A549 (cell line): ENCODE results near the gene MED9. TPM values are rescaled to one million over a fixed set of nuclear protein-coding genes. Genes with fewer than 3 reads are reported as not detected.

Experiments
- ATAC-seq, 2 experiments: fragments of 200-7000 bp in 1 of 2; fragments of >200 bp in 1 of 2; cut with Nextera tagmentation in 1 of 2; cut with Tn5 transposase in 1 of 2; 3 replicates each; pipeline versions ENCODE4 v1.8.0 to v1.9.1; 2018 to 2020; ENCODE audit warnings: mild to moderate bottlenecking in 1 of 2, moderate library complexity in 1 of 2
- CTCF ChIA-PET: fragments of 300-600 bp; sonication (Branson Sonifier 250); formaldehyde crosslinking; extraction: SDS; loops from one replicate; lab custom pipeline; 2021; ENCODE audit warnings: antibody characterized with exemption, inconsistent platforms; lab: Yijun Ruan, JAX
- POLR2A ChIA-PET: fragments of 350-600 bp; formaldehyde crosslinking; extraction: SDS; loops from one replicate; lab custom pipeline; 2021; ENCODE audit warnings: antibody characterized with exemption, inconsistent platforms; lab: Yijun Ruan, JAX
- DNase-seq, 2 experiments: peaks; one replicate each; pipeline versions ENCODE4 v3.0.0 to v3.0.0-alpha.2; 2011 to 2016; ENCODE audit warnings: low read depth in 1 of 2, low spot score in 1 of 2
- FAIRE-seq: peaks from 2 replicates; lab custom pipeline; 2011; peaks lifted over from hg19 to GRCh38; lab: Jason Lieb, UNC
- H3K27ac ChIP-seq, 2 experiments: fragments of >200 bp; sonication (Bioruptor Twin); formaldehyde crosslinking; 3 replicates each; pipeline ENCODE4 v1.5.1; 2016 to 2017
- H3K4me1 ChIP-seq: fragments of >200 bp; sonication (Bioruptor Twin); formaldehyde crosslinking; 3 replicates; pipeline ENCODE4 v1.6.1; 2016
- H3K4me2 ChIP-seq: fragments of >200 bp; sonication (Bioruptor Twin); formaldehyde crosslinking; 3 replicates; pipeline ENCODE4 v1.6.1; 2016
- H3K4me3 ChIP-seq: fragments of >200 bp; sonication (Bioruptor Twin); formaldehyde crosslinking; 3 replicates; pipeline ENCODE4 v1.5.1; 2016
- H3K9me3 ChIP-seq: fragments of >200 bp; sonication (Bioruptor Twin); formaldehyde crosslinking; 3 replicates; pipeline ENCODE4 v1.6.1; 2016
- CBX2 ChIP-seq: fragments of 200-600 bp; sonication (generic); IDR thresholded peaks from 2 replicates; pipeline ENCODE4 v1.6.1; 2016; ENCODE audit warnings: low read depth, mild to moderate bottlenecking, borderline replicate concordance
- CBX8 ChIP-seq: fragments of 200-600 bp; sonication (generic); IDR thresholded peaks from 2 replicates; pipeline ENCODE4 v1.6.1; 2016
- CEBPB ChIP-seq, 2 experiments: fragments of >200 bp in 1 of 2; sonication (Bioruptor Twin) in 1 of 2; formaldehyde crosslinking in 1 of 2; IDR thresholded peaks; 2 replicates each; pipeline ENCODE4 v1.6.1; 2012 to 2016
- CHD4 ChIP-seq: fragments of 200-600 bp; sonication (generic); IDR thresholded peaks from 2 replicates; pipeline ENCODE4 v1.6.1; 2016; ENCODE audit warnings: antibody characterized with exemption, mild to moderate bottlenecking, borderline replicate concordance
- EP300 ChIP-seq, 2 experiments: fragments of >200 bp; sonication (Bioruptor Twin); formaldehyde crosslinking; IDR thresholded peaks; 2 replicates in 1 of 2; 3 replicates in 1 of 2; pipeline ENCODE4 v1.6.1; 2016 to 2017
- ESRRA ChIP-seq: fragments of 150-350 bp; IDR thresholded peaks from 2 replicates; pipeline ENCODE4 v1.6.1; 2014; ENCODE audit warnings: mild to moderate bottlenecking, low read length, borderline replicate concordance
- FOSB ChIP-seq: fragments of 250-450 bp; sonication (Bioruptor Pico); IDR thresholded peaks from 2 replicates; pipeline ENCODE4 v1.5.0; 2020; ENCODE audit warnings: mild to moderate bottlenecking, moderate library complexity
- HOXA7 ChIP-seq: fragments of 250-450 bp; sonication (Bioruptor Pico); IDR thresholded peaks from 2 replicates; pipeline ENCODE4 v1.5.0; 2020; ENCODE audit warnings: mild to moderate bottlenecking, moderate library complexity
- HOXB5 ChIP-seq: fragments of 250-450 bp; sonication (Bioruptor Pico); IDR thresholded peaks from 2 replicates; pipeline ENCODE4 v1.5.0; 2020; ENCODE audit warnings: mild to moderate bottlenecking, moderate library complexity
- JUNB ChIP-seq: fragments of >200 bp; sonication (Bioruptor Twin); formaldehyde crosslinking; IDR thresholded peaks from 2 replicates; pipeline ENCODE4 v1.6.1; 2016
- KDM5A ChIP-seq: fragments of 200-600 bp; sonication (generic); IDR thresholded peaks from 2 replicates; pipeline ENCODE4 v1.6.1; 2016; ENCODE audit warnings: antibody characterized with exemption, mild to moderate bottlenecking
- MAFK ChIP-seq: fragments of 450-650 bp; IDR thresholded peaks from 2 replicates; pipeline ENCODE4 v1.6.1; 2014; ENCODE audit not compliant: partially characterized antibody
- MAZ ChIP-seq: fragments of 150-350 bp; IDR thresholded peaks from 2 replicates; pipeline ENCODE4 v1.6.1; 2014; ENCODE audit warnings: antibody characterized with exemption, low read depth, low read length, borderline replicate concordance
- RARB ChIP-seq: fragments of 250-450 bp; sonication (Bioruptor Pico); IDR thresholded peaks from 2 replicates; pipeline ENCODE4 v1.8.0; 2021; ENCODE audit warnings: mild to moderate bottlenecking, moderate library complexity
- RFX5 ChIP-seq: fragments of 450-650 bp; IDR thresholded peaks from 2 replicates; pipeline ENCODE4 v1.7.1; 2014; ENCODE audit warnings: antibody characterized with exemption, mild to moderate bottlenecking, moderate library complexity
- RNF2 ChIP-seq: fragments of 200-600 bp; sonication (generic); IDR thresholded peaks from 2 replicates; pipeline ENCODE4 v1.6.1; 2016; ENCODE audit warnings: low read depth, mild to moderate bottlenecking, antibody characterized with exemption, moderate library complexity, borderline replicate concordance
- SREBF2 ChIP-seq: fragments of 450-650 bp; IDR thresholded peaks from 2 replicates; pipeline ENCODE4 v1.6.1; 2014; ENCODE audit warnings: mild to moderate bottlenecking, moderate library complexity
- ZFP36 ChIP-seq: fragments of 450-650 bp; IDR thresholded peaks from 2 replicates; pipeline ENCODE4 v1.6.1; 2014; ENCODE audit warnings: borderline replicate concordance; ENCODE audit not compliant: partially characterized antibody
- ZSCAN20 ChIP-seq: fragments of 250-450 bp; sonication (Bioruptor Pico); IDR thresholded peaks from 2 replicates; pipeline ENCODE4 v1.8.0; 2022; ENCODE audit warnings: mild to moderate bottlenecking, moderate library complexity
- WGBS: methylation state at CpG from one replicate; pipeline ENCODE4 v1.1.6; 2017; ENCODE audit errors: missing lambda C conversion rate; 5-methylcytosine and 5-hydroxymethylcytosine counted together
- polyA plus RNA-seq, 4 experiments: library from polyadenylated mRNA; depleted of rRNA in 3 of 4; stranded (reverse); fragments of >200 nt; fragmentation: RNase III in 1 of 4; extraction: RNeasy Plus Mini Kit Qiagen cat#74134 plus additional on column Dnase treatment in 1 of 4; gene quantifications; 2 replicates in 3 of 4; 3 replicates in 1 of 4; pipeline ENCODE4 v1.2.3, GENCODE V29; 2011 to 2017
- TF ChIP-seq, protein P1 (sequence below): fragments of 250-450 bp; sonication (Bioruptor Pico); IDR thresholded peaks from 2 replicates; pipeline ENCODE4 v1.5.0; 2020; ENCODE audit warnings: low read depth, mild to moderate bottlenecking, moderate library complexity
- TF ChIP-seq, protein P2 (sequence below): fragments of 450-650 bp; IDR thresholded peaks from 2 replicates; pipeline ENCODE4 v1.6.1; 2014; ENCODE audit warnings: antibody characterized with exemption
- TF ChIP-seq, protein P3 (sequence below): fragments of >200 bp; sonication (Bioruptor Twin); formaldehyde crosslinking; IDR thresholded peaks from 3 replicates; pipeline ENCODE4 v1.5.1; 2016
- TF ChIP-seq, protein P4 (sequence below): fragments of 200-600 bp; sonication (generic); IDR thresholded peaks from 2 replicates; pipeline ENCODE4 v1.6.1; 2016; ENCODE audit warnings: antibody characterized with exemption, mild to moderate bottlenecking, moderate library complexity
- TF ChIP-seq, protein P5 (sequence below): fragments of 150-350 bp; IDR thresholded peaks from 2 replicates; pipeline ENCODE4 v1.6.1; 2014; ENCODE audit warnings: low read depth, mild to moderate bottlenecking, low read length
- TF ChIP-seq, protein P6 (sequence below): fragments of >200 bp; sonication (Bioruptor Twin); formaldehyde crosslinking; IDR thresholded peaks from 2 replicates; pipeline ENCODE4 v1.6.1; 2016

Gene MED9
- polyA plus RNA-seq, 2 of the 4 experiments (the other 2 are of a cell fraction), result 15.2 to 17.4 TPM

DNA sequence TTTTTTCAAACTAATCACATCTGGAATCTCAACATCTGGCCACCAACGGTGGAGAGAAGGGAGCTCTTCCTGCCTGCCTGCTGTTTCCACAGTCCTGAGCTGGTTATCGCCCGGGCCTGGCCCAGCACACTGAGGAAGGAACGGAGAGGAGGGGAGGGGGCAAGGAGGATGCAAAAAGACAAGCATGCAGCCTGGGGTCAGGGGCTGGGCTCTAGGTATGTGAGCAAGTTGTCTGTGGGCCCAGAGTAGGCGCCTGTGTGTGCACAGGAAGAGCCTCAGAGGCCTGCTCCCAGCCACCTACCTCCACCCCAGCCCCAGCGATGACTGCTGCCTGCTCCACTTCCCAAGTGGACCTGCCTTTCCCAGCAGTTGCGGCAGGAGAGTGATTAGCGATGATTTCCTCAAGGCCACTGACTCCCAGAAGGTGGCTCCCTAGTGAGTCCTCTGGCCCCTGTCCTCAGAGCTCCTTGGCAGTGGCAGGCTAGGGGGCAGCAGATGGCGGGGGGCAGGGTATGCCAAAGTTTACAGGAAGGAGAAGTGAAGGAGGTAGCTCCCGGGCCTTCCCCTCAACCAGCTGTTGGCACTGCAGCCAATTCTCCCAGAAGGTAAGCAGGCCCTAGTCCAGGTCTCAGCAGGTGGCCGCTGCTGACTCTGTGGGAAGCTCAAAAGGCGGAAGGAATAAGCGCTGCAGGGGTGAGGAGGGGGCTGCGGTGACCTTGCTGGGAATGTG lies 46.4 kb downstream of the MED9 start (continued):
- TF ChIP-seq RFX5 (no peak), SREBF2 (no peak)
- TF ChIP-seq, all 56 proteins: peak for 0

DNA sequence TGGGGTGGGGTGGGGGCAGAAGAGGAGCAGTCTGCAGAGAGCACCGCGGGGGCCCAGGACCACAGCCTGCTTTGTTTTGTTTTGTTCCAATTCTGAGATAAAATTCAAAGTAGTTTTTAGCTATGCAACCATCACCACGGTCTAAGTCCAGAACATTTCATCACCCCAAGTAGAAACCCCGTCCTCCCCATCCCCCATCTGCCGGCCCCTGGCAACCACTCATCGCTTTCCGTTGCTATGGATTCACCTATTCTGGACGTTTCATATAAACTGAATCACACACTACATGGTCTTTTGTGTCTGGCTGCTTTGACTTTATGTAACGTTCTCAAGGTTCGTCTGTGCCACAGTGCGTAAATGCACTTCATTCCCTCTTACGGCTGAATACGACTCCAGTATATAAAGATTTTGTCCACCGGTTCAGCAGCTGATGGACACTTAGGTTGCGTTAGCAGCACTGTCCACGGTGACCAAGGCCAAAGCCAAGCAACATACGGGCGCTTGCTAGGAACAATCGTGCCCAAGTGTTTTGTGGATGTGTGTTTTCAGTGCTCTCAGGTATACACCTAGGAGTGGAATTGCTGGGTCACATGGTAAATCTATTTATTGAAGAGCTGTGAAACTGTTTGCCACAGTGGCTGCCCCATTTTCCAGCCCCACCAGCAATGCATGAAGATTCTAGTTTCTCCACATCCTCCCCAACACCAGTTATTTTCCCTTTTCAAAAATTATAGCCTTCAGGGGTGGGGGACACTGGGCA lies 47.1 kb downstream of the MED9 start:
- no peak overlapping the region for H3K4me2 ChIP-seq
- CTCF ChIA-PET, result interaction anchor here (0.6 to 4.2 kb wide), 12 partner anchors 8 to 301 kb away, joined by 3 to 23 read pairs (median 4); partner anchors contain the start of gene RASD1
- H3K27ac ChIP-seq, result no peak overlapping the region
- ATAC-seq, result no peak
- WGBS, result 84% methylated on average over 19 of the region's 19 CpGs
- no peak for TF ChIP-seq ESRRA
- TF ChIP-seq KDM5A, result no peak
- no peak for TF ChIP-seq CHD4
- no peak for TF ChIP-seq HOXA7
- TF ChIP-seq ZFP36, result no peak
- no peak for TF ChIP-seq CBX2
- TF ChIP-seq, protein P1, sequence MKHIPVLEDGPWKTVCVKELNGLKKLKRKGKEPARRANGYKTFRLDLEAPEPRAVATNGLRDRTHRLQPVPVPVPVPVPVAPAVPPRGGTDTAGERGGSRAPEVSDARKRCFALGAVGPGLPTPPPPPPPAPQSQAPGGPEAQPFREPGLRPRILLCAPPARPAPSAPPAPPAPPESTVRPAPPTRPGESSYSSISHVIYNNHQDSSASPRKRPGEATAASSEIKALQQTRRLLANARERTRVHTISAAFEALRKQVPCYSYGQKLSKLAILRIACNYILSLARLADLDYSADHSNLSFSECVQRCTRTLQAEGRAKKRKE (CRISPR knock-in tag), result no peak
- no peak for TF ChIP-seq MAFK
- TF ChIP-seq CEBPB (IDR thresholded peaks at IDR 0.05), result no peak
- no peak for TF ChIP-seq RARB (CRISPR knock-in tag)
- no peak for TF ChIP-seq RNF2
- no peak for TF ChIP-seq ZSCAN20 (CRISPR knock-in tag)
- no peak for TF ChIP-seq CBX8
- TF ChIP-seq MAZ, result no peak
- TF ChIP-seq, protein P2, sequence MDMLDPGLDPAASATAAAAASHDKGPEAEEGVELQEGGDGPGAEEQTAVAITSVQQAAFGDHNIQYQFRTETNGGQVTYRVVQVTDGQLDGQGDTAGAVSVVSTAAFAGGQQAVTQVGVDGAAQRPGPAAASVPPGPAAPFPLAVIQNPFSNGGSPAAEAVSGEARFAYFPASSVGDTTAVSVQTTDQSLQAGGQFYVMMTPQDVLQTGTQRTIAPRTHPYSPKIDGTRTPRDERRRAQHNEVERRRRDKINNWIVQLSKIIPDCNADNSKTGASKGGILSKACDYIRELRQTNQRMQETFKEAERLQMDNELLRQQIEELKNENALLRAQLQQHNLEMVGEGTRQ, result no peak
- TF ChIP-seq FOSB (CRISPR knock-in tag), result no peak
- TF ChIP-seq SREBF2, result no peak
- peaks cover 5% of the 10 kb centered on the region; the same call in 2 of the 3 replicates for H3K4me1 ChIP-seq
- H3K9me3 ChIP-seq, result no peaks in the 10 kb centered on the region
- H3K4me3 ChIP-seq, result no peak overlapping the region
- POLR2A ChIA-PET, result interaction anchor here (0.6 to 1.0 kb wide), 3 partner anchors 8 to 57 kb away, joined by 3 to 5 read pairs (median 4); partner anchors contain the start of gene RASD1
- no peak for DNase-seq
- FAIRE-seq, result no peak

DNA sequence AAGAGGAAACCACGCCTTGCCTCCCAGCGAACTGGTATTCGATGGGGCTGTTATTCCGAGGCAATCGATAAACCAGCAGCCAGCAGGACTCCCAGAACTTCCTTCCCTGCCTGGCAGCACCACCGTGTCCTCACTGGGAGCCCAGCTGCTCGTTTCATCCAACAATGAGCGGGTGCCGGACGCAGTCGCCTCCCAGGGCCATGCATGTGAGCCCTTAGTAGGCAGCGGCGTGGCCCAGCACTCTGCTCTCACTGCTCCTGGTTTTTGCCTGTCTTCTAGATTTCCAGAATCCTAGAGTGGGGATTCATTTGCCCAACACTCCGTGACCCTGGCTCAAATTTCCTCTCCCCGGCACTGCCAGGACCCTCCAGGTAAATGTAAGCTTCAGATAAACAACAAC lies 48.5 kb downstream of the MED9 start:
- FAIRE-seq (no peak), ATAC-seq (no peak), DNase-seq (no peak)
- Histone ChIP-seq H3K4me2 (no peak overlapping the region), H3K9me3 (no peaks in the 10 kb centered on the region), H3K27ac (no peak overlapping the region), H3K4me1 (peaks cover 5% of the 10 kb centered on the region; the same call in 2 of the 3 replicates), H3K4me3 (no peak overlapping the region)
- ChIA-PET POLR2A (no interaction called here), CTCF (interaction anchor here (0.8 to 8.1 kb wide), 7 partner anchors 8 to 170 kb away, joined by 3 to 47 read pairs (median 5); partner anchors contain the start of gene RASD1)
- 92% methylated on average over 14 of the region's 15 CpGs for WGBS
- TF ChIP-seq HOXB5 (CRISPR knock-in tag) (no peak), JUNB (no peak), EP300 (IDR thresholded peaks at IDR 0.05) (no peak), SREBF2 (no peak)
- TF ChIP-seq, protein P3, sequence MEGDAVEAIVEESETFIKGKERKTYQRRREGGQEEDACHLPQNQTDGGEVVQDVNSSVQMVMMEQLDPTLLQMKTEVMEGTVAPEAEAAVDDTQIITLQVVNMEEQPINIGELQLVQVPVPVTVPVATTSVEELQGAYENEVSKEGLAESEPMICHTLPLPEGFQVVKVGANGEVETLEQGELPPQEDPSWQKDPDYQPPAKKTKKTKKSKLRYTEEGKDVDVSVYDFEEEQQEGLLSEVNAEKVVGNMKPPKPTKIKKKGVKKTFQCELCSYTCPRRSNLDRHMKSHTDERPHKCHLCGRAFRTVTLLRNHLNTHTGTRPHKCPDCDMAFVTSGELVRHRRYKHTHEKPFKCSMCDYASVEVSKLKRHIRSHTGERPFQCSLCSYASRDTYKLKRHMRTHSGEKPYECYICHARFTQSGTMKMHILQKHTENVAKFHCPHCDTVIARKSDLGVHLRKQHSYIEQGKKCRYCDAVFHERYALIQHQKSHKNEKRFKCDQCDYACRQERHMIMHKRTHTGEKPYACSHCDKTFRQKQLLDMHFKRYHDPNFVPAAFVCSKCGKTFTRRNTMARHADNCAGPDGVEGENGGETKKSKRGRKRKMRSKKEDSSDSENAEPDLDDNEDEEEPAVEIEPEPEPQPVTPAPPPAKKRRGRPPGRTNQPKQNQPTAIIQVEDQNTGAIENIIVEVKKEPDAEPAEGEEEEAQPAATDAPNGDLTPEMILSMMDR, result no peak
- TF ChIP-seq, protein P4, sequence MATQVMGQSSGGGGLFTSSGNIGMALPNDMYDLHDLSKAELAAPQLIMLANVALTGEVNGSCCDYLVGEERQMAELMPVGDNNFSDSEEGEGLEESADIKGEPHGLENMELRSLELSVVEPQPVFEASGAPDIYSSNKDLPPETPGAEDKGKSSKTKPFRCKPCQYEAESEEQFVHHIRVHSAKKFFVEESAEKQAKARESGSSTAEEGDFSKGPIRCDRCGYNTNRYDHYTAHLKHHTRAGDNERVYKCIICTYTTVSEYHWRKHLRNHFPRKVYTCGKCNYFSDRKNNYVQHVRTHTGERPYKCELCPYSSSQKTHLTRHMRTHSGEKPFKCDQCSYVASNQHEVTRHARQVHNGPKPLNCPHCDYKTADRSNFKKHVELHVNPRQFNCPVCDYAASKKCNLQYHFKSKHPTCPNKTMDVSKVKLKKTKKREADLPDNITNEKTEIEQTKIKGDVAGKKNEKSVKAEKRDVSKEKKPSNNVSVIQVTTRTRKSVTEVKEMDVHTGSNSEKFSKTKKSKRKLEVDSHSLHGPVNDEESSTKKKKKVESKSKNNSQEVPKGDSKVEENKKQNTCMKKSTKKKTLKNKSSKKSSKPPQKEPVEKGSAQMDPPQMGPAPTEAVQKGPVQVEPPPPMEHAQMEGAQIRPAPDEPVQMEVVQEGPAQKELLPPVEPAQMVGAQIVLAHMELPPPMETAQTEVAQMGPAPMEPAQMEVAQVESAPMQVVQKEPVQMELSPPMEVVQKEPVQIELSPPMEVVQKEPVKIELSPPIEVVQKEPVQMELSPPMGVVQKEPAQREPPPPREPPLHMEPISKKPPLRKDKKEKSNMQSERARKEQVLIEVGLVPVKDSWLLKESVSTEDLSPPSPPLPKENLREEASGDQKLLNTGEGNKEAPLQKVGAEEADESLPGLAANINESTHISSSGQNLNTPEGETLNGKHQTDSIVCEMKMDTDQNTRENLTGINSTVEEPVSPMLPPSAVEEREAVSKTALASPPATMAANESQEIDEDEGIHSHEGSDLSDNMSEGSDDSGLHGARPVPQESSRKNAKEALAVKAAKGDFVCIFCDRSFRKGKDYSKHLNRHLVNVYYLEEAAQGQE, result no peak
- TF ChIP-seq, protein P5, sequence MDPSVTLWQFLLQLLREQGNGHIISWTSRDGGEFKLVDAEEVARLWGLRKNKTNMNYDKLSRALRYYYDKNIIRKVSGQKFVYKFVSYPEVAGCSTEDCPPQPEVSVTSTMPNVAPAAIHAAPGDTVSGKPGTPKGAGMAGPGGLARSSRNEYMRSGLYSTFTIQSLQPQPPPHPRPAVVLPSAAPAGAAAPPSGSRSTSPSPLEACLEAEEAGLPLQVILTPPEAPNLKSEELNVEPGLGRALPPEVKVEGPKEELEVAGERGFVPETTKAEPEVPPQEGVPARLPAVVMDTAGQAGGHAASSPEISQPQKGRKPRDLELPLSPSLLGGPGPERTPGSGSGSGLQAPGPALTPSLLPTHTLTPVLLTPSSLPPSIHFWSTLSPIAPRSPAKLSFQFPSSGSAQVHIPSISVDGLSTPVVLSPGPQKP, result no peak
- TF ChIP-seq, protein P6, sequence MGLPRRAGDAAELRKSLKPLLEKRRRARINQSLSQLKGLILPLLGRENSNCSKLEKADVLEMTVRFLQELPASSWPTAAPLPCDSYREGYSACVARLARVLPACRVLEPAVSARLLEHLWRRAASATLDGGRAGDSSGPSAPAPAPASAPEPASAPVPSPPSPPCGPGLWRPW, result no peak
